OCI-M2 (cell line): Measurements from ENCODE around the gene LTB4R.

Experiments used
- DNase-seq: peaks from one replicate; lab custom pipeline; 2025; ENCODE audit not compliant: unreplicated experiment; lab: John Stamatoyannopoulos, UW

The LTB4R gene, protein sequence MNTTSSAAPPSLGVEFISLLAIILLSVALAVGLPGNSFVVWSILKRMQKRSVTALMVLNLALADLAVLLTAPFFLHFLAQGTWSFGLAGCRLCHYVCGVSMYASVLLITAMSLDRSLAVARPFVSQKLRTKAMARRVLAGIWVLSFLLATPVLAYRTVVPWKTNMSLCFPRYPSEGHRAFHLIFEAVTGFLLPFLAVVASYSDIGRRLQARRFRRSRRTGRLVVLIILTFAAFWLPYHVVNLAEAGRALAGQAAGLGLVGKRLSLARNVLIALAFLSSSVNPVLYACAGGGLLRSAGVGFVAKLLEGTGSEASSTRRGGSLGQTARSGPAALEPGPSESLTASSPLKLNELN

DNA sequence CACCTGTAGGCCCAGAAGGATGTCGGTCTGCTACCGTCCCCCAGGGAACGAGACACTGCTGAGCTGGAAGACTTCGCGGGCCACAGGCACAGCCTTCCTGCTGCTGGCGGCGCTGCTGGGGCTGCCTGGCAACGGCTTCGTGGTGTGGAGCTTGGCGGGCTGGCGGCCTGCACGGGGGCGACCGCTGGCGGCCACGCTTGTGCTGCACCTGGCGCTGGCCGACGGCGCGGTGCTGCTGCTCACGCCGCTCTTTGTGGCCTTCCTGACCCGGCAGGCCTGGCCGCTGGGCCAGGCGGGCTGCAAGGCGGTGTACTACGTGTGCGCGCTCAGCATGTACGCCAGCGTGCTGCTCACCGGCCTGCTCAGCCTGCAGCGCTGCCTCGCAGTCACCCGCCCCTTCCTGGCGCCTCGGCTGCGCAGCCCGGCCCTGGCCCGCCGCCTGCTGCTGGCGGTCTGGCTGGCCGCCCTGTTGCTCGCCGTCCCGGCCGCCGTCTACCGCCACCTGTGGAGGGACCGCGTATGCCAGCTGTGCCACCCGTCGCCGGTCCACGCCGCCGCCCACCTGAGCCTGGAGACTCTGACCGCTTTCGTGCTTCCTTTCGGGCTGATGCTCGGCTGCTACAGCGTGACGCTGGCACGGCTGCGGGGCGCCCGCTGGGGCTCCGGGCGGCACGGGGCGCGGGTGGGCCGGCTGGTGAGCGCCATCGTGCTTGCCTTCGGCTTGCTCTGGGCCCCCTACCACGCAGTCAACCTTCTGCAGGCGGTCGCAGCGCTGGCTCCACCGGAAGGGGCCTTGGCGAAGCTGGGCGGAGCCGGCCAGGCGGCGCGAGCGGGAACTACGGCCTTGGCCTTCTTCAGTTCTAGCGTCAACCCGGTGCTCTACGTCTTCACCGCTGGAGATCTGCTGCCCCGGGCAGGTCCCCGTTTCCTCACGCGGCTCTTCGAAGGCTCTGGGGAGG, at the start of gene LTB4R:
Gene LTB4R (plus strand): TSS at position 857 of the 959 bp plus-strand sequence. CDS start 4,150 bp downstream, outside the sequence.
- no peak for DNase-seq

DNA sequence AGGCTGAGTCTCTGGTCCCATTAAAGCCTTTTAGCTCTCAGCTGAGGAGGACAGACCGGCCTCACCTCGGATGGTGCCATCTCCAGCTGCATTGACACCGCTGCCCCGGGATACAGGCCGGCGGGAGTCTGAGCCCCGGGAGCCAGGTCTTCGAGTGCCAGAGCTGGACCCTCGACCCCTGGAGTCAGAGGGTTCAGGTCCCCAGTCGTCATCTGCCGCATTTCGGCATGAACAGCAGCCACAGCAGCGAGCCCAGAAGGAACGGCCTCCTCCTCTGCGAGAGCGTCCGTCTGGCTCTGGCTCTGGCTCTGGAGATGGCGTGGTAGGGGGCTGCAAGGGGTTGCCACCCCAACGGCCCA, 49.4 kb upstream of the LTB4R start:
- DNase-seq, result no peak

DNA sequence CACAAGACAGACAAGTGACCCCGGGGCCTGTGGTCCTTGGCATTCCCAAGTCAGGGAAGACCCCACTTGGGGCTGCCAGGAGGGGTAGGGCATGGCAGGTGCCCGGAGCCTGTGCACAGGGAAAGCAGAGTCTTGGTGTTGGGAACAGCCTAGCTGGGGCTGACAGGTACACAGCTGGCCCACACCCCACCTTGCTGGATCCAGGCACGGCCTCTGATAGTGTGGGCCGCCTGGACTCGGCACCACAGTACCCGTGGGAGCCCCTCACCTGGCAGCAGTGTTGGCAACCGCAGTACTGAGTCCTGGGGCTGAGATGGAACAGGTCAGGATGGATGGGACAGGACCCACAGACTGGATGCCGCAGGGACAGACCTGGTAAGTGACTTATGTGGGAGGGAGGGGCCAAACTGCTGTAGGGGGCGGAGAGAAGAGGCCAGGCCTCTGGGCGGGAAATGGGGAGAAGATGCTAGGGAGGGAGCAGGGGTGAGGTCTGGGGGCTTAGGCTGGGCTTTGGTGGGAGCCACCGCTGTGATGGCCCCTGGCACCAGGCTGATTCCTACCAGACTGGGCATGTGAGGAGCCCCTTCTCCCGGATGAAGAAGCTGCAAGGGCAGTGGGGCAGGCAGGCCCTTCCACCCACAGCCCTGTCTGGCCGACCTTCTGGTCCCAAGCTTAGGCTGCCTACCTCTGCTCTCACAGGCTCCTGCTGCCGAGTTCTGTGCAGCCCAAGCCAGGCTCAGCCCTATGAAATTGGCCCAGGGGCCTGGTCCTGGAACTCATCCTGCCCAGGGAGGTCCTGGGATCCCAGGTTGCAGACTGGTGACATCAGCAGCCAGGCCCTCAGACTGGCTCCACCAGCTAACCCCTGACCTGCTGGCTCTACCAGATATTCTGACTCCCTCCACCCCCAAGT, 48.2 kb upstream of the LTB4R start, which contains the start of gene TGM1:
Gene TGM1 (minus strand): TSS at position 357 of the 913 bp plus-strand sequence. CDS start 825 bp downstream, outside the sequence.
- DNase-seq, result no peak

DNA sequence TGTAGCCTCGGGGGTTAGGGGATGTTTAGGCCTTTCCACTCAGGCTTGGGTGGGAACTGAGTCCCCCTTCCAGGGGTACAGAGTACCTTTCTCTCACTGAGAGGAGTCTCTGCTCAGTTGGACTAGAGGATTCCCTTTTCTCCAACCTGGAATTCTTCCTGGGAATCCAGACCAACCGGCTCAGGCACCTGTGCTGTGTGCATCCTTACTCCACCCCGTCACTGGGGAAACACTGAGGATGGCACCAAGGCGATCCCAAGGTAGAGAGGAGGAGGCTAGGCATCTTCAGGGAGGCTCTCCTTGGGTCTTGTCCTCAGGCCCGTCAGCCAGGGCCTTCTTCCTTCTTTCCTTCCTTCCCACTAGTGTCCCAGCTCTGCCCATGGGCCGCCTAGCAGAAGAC, 47.5 kb upstream of the LTB4R start:
- DNase-seq, result no peak

DNA sequence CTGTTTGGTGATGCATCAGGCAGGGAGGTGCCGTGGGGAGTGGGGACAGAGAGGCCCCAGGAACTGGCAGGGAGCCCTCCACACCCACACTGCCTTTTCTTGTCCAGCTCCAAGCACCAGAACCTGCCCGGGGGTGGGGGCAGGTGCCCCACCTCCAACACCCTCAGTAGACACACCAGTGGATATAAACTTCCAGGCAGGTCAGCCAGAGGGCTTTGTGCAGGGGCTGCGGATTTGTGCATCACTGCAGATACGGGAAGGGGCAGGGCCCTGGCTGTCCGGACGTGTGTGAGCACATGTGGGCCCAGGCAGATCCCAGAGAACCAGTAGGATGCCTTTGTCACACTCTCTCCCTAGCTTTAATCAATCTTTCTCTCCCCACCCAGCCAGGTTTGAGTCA, 47.0 kb upstream of the LTB4R start:
- DNase-seq, result no peak

DNA sequence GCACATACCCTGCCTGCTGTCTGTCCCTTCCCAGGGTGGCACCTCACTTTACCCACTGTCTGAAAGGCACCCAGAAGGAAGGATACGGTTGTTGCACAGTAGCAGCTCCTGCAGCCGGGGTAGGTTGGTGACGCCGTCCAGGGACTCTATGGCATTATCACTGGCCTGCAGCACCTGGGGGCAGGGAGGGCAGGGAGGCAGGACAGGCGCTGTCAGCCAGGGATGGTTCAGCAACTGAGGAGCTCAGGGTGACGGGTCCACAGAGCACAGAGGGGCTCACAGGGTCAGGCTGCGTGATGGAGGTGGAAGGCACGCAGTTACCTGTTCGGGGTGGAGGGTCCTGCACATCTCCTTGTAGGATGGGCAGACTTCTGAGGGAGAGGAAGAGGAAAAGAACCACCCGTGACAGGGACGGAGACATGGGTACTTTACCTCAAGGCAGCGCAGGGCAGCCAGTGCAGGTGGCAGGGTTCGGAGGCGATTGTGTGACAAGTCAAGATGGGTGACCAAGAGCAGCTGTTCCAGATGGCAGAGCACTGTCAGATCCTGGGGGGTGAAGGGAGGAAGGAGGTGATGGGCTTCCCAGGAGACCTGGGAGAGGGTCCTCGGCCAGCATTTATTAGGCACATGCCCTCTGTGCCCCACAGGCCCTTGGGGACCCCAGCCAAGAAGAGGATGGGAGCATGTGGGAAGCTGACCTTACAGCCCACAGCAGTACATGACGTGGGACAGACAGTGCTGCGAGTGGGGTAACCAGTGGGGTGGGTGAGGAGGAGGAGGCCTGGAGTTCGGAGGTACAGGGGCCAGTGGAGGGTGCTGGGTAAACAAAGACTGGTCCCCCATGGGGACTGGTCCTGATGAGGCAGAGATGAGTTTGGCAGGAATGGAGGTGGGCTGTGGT, 44.7 kb upstream of the LTB4R start:
- DNase-seq, result no peak

DNA sequence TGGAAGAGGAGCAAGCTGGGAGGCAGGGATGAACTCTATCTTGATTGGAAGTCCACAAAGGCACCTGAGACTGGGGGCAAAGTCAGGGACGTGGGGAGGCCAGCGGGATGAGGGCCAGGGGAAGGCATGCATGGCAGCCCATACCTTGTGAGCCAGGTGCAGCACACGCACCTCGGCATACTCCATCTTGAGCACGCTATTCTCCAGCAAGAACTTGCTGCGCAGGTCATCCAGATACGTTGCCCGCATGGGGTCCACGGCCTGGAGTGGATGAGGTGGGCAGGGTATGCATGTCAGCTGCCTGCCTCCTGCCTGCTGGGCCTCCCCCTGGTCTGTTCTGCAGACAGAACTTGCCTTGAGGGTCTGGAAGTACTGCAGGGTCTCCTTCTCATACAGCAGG, 43.8 kb upstream of the LTB4R start:
- DNase-seq, result no peak

DNA sequence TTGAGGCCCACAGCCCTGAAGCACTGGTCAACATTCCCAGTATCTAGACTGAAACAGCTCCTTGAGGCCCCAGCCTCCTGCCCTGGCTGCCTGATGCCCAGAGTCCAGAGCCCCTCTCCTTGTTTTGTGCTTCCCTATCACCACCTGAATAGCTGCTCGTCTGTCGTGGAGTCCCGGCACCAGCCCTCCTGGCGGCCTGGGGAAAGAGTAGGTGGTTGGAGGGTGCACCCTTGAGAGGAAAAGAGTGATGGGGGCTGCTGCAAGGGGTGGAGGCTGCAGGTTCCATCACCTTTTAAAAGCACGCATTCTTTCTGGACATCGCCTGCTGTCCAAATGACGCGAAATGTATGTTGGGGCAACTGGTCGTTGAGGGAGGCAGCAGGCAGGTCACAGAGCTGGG, 43.1 kb upstream of the LTB4R start:
- DNase-seq, result no peak

DNA sequence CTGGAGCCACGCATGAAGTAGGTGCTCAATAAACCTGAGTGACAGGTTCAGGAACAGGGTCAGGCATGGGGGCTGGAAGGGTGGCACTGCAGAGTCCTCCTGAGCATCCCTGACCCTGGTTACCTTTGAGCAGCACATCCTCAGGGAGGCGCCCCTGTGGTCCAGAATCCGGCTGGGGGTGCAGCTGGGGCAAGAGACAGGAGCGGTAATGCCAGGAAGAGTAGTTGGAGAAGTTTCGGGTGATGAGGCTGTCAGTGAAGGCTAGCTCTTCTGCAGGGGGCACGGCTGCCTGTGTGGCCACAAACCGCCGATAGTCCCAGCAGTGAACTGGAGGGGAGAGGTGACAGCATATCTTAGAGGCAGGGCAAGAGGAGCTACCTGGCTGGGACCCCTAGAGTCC, 41.9 kb upstream of the LTB4R start:
- DNase-seq, result no peak

DNA sequence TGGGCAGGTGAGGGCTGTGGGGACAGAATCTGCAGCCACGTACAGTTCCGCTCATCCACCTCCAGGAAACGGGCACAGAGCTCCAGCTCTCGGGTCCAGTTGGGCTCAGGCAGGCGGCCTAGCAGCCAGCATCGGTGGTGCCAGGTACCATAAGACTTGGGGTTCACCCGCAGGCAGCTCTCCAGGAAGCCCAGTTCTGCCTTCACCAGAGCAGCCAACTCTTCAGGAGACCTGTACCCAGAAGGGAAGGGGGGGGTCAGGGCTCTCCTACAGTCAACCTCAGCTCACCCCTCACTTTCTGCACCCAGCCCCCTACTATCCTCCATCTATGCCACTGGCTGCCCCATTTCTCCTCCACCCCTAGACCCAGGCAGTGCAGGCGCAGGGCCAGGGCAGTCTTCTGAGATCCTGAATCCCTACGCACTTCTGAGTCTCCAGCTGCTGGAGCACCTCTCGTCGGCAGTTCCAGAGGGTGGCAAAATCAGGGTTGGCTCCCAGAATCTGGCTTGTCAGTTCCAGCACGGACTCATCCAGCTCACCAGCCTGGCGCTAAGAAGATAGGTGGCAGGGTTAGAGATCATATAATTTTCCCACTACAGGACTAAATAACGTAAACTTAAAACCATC, 41.3 kb upstream of the LTB4R start:
- no peak for DNase-seq

DNA sequence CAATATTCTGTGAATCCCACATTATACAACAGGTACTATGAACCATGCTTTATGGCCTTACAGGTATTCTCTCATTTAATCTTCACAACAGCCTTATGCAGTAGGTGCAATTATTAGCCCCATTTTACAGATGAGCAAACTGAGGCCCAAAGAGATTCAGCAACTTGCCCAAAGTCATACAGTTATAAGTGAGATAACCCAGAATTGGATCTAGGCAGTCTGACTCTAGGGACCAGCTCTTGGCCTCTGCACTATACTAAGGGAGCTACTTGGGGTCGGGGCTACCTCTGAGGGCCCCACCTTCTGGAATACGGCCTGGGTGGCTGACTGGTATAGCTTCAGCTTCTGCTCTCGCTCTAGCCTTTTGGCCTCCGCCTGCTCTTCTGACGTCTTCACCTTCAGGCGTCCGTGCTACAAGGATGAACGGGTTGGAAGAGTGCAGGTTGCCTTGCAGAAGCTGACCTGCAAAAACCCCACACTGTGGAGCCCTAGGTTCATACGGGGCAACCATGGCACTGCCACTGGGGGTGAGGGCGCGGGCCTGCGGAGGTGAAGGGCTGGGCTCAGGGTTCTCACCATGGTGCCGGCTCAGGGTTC, 40.7 kb upstream of the LTB4R start:
- no peak for DNase-seq

DNA sequence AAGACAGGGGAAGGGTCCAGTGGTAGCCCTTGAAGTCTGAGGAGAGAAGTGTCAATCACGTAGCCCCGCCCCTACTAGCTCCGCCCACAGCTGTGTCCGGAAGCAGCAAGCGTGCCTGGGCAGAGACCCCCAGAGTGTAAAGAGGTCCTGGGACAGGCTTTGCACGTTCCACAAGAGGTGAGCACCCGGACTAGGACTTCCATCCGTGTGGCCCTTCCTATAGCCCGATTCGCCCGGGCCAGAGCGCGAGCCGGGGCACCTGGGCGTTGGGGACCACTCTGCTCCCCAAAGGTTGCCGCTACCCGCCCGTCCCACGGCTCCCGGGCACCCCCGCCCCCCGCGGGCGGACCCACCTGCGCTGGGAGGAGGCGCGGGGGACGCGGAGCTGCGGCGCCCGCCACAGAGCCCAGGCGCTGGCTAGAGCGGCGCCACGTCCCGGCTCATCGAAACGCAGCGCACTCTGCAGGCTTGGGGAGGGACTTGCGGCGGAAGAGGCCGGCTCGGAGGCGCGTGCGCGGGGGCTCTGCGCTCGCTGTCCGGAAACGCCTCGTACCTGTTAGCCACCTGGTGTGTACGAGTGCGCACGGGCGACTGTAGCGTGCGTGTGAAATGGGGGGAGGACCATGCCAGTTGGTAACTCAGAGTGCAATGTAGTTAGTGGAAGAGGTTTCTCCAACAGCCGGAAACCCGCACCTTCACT, 40.0 kb upstream of the LTB4R start, which contains the start of gene RABGGTA:
Gene RABGGTA (minus strand): TSS at position 464 of the 700 bp plus-strand sequence. CDS start 482 bp downstream, outside the sequence.
- peak; percentile 78 for DNase-seq

DNA sequence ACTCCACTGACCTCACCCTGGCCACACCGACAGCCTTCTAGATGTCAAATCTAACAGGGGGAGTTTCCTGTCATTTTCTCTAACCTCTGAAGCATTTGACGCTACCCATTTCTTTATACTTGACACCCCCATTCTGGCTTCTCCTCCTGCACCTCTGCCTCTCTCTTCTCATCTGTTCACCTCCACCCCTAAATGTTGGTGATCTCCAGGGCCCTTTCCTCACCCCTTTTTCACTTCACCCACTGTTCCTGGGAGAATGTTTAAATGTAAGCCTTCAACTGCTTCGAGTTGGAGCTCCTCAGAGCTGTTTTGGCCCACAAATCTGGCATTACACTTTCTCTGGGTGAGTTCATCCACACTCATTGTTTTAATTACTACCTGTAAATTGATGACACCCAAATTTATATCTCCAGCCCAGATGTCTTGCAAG, 39.5 kb upstream of the LTB4R start:
- DNase-seq, result no peak

DNA sequence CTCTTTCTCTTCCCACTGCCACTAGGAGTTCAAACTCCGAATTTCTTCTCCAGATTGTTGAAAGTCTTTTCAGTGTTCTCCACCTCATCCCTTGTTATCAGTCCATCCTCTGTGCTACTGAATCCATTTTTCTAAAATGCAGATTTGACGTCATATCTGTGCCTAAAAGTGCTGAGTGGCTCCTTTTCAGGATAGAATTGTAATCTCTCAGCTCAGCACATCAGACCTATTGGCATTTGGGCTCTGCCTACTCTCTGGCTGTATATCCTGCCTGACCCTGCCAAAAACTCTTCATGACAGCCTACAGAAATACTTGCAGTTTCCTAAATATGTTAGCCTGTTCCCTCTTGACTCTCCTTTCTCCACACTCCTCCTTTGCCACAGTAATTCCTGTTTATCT, 38.8 kb upstream of the LTB4R start:
- no peak for DNase-seq

DNA sequence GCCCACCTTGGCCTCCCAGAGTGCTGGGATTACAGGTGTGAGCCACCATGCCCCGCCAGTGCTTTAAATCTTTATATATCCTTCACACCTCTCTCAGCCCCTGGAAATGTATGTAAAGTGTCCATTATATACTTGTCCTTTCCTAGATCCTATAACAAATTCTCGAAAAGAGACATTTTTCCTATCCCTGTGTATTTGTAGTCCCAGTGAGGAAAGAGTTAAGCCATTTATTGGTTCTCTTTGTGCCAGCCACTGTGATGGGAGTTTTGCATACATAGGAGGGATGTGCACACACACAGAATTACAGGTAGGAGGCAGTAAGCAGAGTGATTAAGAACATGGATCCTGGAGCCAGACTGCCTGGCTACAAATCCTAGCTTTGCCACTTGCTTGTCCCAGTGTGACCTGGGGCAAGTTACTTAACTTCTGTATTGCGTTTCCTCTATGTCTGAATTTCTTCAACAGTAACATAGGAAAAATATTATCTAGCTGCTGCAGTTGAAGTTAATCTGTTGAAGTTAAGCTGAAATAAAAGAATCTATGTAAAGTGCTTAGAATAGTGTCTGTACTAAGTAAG, 37.8 kb upstream of the LTB4R start:
- DNase-seq, result no peak

DNA sequence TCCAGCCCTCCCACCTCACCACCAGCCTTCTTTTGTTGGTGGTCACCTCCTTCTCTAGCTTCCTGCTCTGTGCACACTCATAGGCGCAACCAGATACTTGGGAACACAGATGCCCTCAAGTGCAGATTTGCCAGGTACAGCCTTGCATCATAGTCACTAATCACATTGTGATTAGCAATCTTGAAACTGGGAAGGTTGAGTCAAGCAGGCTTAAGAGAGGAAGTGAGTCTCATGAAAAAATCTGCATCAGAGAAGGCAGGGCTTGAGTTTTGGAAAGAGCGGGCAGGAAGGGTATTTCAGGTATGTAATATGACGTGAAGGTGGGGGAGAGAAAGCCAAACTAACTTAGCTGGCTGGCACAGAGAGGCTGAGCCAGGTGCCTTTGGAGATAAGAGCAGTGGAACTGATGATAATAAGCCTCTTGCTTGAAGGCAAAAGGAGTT, 37.2 kb upstream of the LTB4R start:
- DNase-seq, result no peak

DNA sequence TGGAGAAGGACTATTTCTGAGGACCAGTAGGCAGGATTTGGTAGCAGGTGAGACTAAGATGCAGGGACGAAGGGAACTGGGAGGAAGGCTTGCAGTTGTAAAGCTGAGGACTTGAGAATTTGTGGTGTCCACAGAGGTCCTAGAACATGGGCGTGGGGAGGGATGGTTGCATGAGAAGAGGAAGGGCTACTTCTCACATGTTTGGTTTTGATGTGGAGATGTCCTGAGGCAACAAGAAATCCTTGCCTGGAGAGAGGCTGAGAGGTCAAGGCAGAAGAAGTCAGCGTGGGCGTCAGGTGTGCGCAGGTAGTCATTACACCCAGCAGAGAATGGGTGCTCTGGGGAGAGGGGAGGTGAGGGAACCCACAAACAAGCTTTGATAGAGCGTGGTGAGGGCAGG, 34.2 kb upstream of the LTB4R start:
- DNase-seq, result no peak
